HUES6 (cell line): Measurements from ENCODE around the gene MOCOS.

Experiments
- H3K27ac ChIP-seq: 2 replicates; pipeline ENCODE4 v1.7.0; 2013; ENCODE audit warnings: low read depth, mild to moderate bottlenecking, low read length, inconsistent platforms
- H3K27me3 ChIP-seq: 2 replicates; pipeline ENCODE4 v1.6.1; 2013; ENCODE audit warnings: low read length; ENCODE audit not compliant: control insufficient read depth, insufficient read depth
- H3K36me3 ChIP-seq: 2 replicates; pipeline ENCODE4 v1.6.1; 2013; ENCODE audit warnings: low read length; ENCODE audit not compliant: control insufficient read depth, insufficient read depth
- H3K4me1 ChIP-seq: 2 replicates; pipeline ENCODE4 v1.6.1; 2013; ENCODE audit warnings: low read length; ENCODE audit not compliant: control insufficient read depth, insufficient read depth
- H3K4me3 ChIP-seq: 2 replicates; pipeline ENCODE4 v1.5.1; 2013; ENCODE audit warnings: low read depth, low read length
- H3K9ac ChIP-seq: one replicate; pipeline ENCODE4 v1.6.1; 2013; ENCODE audit warnings: mild to moderate bottlenecking, low read length
- H3K9me3 ChIP-seq: 2 replicates; pipeline ENCODE4 v1.6.1; 2013; ENCODE audit warnings: low read depth, low read length; ENCODE audit not compliant: control insufficient read depth, insufficient read depth

Gene MOCOS

DNA sequence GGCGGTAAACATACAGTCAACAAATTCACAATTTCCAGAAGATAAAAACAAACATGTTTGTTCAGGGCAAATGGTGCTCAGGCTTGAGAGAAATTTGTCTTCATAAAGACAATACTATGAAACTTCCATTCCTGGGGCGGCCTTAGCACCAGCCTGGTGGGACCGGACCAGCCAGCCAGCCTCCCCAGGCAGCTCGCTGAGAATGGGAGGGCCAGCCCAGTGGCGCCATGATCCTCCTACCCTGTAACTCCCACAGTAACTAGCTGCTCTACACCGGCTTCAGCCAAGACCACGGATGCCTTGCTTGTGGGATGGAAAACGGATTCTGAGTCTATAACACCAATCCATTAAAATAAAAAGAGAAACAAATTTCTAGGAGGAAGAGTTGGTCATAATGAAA lies 86.0 kb downstream of the MOCOS start:
- H3K36me3 ChIP-seq: no peaks in the 10 kb centered on the region
- no peak overlapping the region for H3K4me3 ChIP-seq
- no peaks in the 10 kb centered on the region for H3K4me1 ChIP-seq
- H3K27ac ChIP-seq: no peak overlapping the region
- H3K9ac ChIP-seq: no peak overlapping the region
- no peaks in the 10 kb centered on the region for H3K27me3 ChIP-seq
- H3K9me3 ChIP-seq: no peaks in the 10 kb centered on the region

DNA sequence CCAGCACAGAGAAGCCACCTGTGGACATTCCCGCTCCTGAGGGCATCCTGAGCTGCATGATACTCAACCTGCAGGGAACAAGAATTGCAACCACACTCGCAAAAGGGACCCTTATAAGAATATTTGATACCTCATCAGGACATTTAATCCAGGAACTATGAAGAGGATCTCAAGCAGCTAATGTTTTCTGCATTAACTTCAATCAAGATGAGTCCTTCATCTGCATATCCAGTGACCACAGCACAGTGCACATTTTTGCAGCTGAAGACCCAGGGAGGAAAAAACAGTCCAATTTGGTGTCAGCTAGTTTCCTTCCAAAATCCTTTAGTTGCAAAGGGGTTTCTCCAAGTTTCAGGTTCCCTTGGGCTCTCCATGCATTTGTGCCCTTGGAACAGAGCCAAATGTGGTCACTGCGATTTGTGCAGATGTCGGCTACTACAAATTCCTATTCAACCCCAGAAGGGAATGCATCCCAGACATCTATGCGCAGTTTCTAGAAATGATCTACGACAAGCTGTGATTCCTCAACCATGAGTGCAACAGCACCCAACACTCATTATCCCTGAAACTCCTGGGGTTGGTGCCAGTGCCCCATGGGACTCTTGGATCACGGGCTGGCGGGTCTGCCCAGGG lies 86.9 kb downstream of the MOCOS start:
- Histone ChIP-seq H3K4me1 (no peaks in the 10 kb centered on the region), H3K9ac (no peak overlapping the region), H3K27me3 (0 out of 2 replicates have a peak, but pooled peaks cover 4% of the 10 kb centered on the region), H3K9me3 (no peaks in the 10 kb centered on the region), H3K4me3 (no peak overlapping the region), H3K36me3 (no peaks in the 10 kb centered on the region), H3K27ac (no peak overlapping the region)

DNA sequence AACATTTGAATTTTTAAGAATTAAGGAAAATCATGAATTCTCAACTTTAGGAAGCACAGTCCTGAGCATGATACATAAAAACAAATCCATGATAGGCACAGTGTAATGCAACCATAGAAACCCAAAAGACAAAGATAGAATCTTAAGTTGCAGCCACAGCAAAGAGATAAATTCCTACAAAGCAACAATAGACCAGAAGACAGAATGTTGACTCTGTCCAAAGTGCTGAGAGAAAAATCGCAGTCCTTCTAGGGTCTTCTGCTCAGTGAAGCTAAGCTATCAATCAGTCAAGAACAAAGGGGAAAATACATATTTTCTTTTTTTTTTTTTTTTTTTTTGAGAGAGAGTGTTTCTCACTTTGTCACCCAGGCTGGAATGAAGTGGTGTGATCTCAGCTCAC lies 88.3 kb downstream of the MOCOS start:
- Histone ChIP-seq H3K27ac (no peak overlapping the region), H3K9me3 (no peaks in the 10 kb centered on the region), H3K9ac (no peak overlapping the region), H3K4me3 (no peak overlapping the region), H3K36me3 (no peaks in the 10 kb centered on the region), H3K27me3 (0 out of 2 replicates have a peak, but pooled peaks cover 4% of the 10 kb centered on the region), H3K4me1 (no peaks in the 10 kb centered on the region)

DNA sequence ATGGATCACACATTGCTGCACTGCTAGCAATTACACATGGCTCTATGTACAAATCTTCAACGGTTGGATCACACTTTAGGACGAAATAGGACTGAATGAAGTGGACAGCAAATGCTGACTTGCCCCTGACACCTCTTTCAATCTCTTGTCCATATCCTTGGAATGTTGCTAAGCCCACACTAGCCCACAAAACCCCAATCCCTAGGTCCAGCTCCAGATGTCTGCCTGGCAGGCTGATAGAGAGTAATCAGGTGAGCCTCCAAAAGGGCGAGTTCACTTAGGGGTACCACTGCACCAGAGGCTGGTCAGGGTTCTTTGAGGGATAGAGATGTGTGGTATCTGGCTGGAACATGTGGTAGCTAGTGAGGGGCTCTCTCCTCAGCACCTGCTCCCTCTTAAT lies 91.7 kb downstream of the MOCOS start:
- no peaks in the 10 kb centered on the region for H3K4me1 ChIP-seq

DNA sequence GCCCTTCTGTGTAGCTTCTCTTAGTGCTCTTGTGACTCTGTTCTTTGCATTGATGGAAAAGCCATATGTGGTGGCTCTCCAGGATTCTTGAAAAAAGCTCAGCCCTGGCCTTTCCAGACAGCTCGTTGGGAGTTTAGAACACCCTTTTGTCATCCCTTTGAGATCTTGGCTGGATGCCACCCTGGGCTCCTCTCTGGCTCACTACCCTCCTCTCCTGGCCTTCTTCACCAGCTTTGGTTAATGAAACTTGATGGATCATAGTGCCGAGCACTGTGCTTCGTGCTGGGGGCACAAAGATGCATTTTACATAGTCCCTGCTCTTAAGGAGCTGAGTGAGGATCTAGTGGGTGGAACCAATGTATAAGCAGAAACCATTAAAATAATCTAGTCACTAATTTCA lies 94.6 kb downstream of the MOCOS start:
- H3K36me3 ChIP-seq: no peaks in the 10 kb centered on the region
- no peaks in the 10 kb centered on the region for H3K9me3 ChIP-seq
- H3K9ac ChIP-seq: no peak overlapping the region
- H3K4me3 ChIP-seq: no peak overlapping the region
- H3K27ac ChIP-seq: no peak overlapping the region
- no peaks in the 10 kb centered on the region for H3K4me1 ChIP-seq
- 0 out of 2 replicates have a peak, but pooled peaks cover 8% of the 10 kb centered on the region for H3K27me3 ChIP-seq

More for the DNA sequence above, 91.7 kb downstream of the MOCOS start:
- 0 out of 2 replicates have a peak, but pooled peaks cover 8% of the 10 kb centered on the region for H3K27me3 ChIP-seq
- H3K36me3 ChIP-seq: no peaks in the 10 kb centered on the region
- H3K9me3 ChIP-seq: no peaks in the 10 kb centered on the region
- H3K9ac ChIP-seq: no peak overlapping the region
- H3K27ac ChIP-seq: no peak overlapping the region
- no peak overlapping the region for H3K4me3 ChIP-seq

DNA sequence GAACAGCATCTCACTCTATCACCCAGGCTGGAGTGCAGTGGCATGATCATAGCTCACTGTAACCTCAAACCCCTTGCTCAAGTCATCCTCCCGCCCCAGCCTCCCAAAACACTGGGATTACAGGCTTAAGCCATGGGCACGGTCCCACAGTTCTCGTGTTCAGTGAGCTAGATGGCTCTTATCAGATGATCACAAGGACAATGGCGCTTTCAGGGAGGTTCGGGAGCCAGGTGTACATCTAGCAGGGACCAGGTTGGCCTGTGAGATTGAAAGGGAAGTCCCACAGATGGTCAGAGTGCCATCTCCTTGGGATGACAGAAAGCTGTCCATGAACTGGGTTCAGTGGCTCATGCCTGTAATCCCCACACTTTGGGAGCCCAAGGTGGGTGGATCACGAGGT lies 96.2 kb downstream of the MOCOS start:
- Histone ChIP-seq H3K27me3 (0 out of 2 replicates have a peak, but pooled peaks cover 8% of the 10 kb centered on the region), H3K4me3 (no peak overlapping the region), H3K9ac (no peak overlapping the region), H3K9me3 (no peaks in the 10 kb centered on the region), H3K27ac (no peak overlapping the region), H3K4me1 (no peaks in the 10 kb centered on the region), H3K36me3 (no peaks in the 10 kb centered on the region)

DNA sequence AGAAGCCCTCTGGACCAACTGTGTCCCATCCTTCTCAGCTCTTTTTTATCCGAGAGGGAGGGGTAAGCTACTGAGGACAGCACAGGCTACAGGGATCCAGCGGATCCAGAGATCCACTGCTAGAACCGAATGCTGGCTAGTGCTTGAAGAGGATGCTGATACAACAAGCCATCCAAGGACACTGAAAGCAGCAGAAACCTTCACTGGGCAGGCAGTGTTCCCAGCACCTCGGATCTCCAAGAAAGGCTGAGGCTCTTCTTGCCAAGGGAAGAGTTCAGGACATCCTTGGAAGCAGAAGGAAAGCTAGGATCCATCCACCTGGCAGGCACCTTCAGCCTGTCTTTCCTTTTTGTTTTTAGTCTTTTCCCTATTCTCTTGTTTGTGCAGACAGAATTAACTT lies 97.0 kb downstream of the MOCOS start:
- Histone ChIP-seq H3K9me3 (peaks cover 5% of the 10 kb centered on the region; the same call in 1 of the 2 replicates), H3K27me3 (0 out of 2 replicates have a peak, but pooled peaks cover 4% of the 10 kb centered on the region), H3K36me3 (no peaks in the 10 kb centered on the region), H3K27ac (no peak overlapping the region), H3K9ac (no peak overlapping the region), H3K4me1 (no peaks in the 10 kb centered on the region), H3K4me3 (no peak overlapping the region)

DNA sequence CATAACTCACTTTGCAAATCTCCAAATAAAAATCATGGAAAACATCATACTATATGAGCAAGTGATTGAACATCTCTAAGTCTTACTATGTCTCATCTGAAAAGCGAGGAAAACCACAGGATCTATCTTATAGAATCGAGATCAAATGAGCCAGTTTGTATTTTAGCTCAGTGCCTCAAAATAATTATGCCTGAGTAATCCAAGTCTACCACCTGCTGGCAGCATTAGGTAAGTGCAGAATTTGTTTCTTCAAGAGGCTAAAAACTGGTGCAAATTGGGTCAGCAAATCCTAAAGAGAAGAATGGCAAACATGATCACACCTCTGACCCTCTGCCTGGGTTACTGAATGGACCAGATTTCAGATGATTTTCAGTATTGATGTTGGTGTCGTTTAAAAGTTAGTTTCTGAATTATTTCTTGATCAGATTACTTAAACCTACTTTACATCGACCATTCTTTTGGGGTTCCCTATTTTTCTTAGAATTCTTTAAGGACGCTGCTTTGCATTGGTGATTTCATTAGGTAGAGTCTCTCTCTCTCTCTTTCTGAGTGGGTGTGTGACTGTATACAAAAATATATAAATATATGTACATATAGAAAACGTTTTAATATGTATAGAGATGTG lies 97.5 kb downstream of the MOCOS start:
- Histone ChIP-seq H3K9me3 (peaks cover 7% of the 10 kb centered on the region; the same call in 1 of the 2 replicates), H3K27me3 (0 out of 2 replicates have a peak, but pooled peaks cover 4% of the 10 kb centered on the region), H3K36me3 (no peaks in the 10 kb centered on the region), H3K4me1 (no peaks in the 10 kb centered on the region), H3K9ac (no peak overlapping the region), H3K4me3 (no peak overlapping the region), H3K27ac (no peak overlapping the region)

DNA sequence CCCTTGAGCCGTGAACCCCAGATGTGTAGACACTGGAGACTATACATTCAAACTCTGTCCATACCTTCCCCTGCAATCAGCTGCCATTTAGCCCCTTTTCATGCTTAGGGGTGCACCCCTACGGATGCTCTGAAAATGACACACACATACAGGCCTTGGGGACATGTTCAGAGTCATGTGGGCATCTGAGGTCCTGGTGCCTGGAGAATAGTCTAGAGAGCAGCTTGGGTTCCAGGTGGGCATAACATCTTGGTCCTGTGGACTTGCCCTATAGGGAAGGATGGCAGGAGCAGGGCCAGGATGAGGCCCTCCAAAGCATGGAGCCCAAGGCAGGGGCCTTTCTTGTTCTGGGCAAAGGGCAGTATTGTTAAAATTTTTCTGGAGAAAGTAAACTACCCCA lies 100.4 kb downstream of the MOCOS start:
- H3K27me3 ChIP-seq: peaks cover 5% of the 10 kb centered on the region
- no peak overlapping the region for H3K4me3 ChIP-seq
- no peaks in the 10 kb centered on the region for H3K4me1 ChIP-seq
- H3K9me3 ChIP-seq: peaks cover 7% of the 10 kb centered on the region; the same call in 1 of the 2 replicates
- H3K9ac ChIP-seq: no peak overlapping the region
- no peak overlapping the region for H3K27ac ChIP-seq
- H3K36me3 ChIP-seq: no peaks in the 10 kb centered on the region

DNA sequence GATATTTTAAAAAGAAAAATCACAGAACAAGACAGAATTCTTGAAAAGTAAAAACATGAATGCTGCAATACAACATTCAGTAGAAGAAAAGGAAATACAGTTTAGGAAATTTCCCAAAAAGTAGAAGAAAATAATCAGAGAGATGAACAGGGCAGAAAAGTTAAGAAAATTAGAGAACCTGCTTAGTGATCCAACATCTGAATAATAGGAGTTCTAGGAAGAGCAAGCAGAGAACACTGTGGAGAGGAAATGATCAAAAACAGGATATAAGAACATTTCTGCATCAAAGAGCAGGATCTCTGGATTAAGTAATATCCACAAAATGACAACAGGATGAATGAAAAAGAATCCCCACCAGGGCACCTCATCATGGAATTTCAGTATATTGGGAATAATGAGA lies 101.4 kb downstream of the MOCOS start:
- Histone ChIP-seq H3K9me3 (peaks cover 7% of the 10 kb centered on the region; the same call in 1 of the 2 replicates), H3K4me1 (no peaks in the 10 kb centered on the region), H3K27ac (no peak overlapping the region), H3K36me3 (no peaks in the 10 kb centered on the region), H3K27me3 (peaks cover 15% of the 10 kb centered on the region), H3K4me3 (no peak overlapping the region), H3K9ac (no peak overlapping the region)

DNA sequence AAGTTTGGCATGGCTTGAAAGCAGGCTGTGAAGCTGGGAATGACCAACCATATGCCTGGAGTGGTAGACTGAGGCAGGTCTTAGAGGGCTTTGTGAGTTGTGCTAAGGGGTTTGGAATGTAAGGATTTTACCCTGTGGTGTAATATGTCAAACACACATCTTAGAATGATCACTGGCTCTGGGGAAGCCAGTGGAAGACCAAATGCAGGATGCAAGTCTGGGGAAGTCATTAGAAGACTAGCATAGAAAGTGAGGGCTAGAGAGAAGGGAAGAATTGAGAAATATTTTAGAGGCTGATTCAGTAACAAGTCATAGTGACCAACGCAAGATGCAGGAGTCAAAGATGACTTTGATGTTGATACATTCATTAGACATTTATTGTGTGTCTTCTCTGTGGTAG lies 106.7 kb downstream of the MOCOS start:
- H3K36me3 ChIP-seq: no peaks in the 10 kb centered on the region
- H3K9me3 ChIP-seq: peaks cover 4% of the 10 kb centered on the region; the same call in 1 of the 2 replicates
- H3K4me1 ChIP-seq: 0 out of 2 replicates have a peak, but pooled peaks cover 3% of the 10 kb centered on the region
- H3K9ac ChIP-seq: no peak overlapping the region
- H3K27ac ChIP-seq: no peak overlapping the region
- H3K27me3 ChIP-seq: peaks cover 63% of the 10 kb centered on the region
- H3K4me3 ChIP-seq: no peak overlapping the region
